ENCODE data around the gene SENP3. TPM values are rescaled to one million over a fixed set of nuclear protein-coding genes. Genes with fewer than 3 reads are reported as not detected.

The SENP3 gene
- total RNA-seq, 2 experiments from 2014 or later = 77.6 to 100 TPM

DNA sequence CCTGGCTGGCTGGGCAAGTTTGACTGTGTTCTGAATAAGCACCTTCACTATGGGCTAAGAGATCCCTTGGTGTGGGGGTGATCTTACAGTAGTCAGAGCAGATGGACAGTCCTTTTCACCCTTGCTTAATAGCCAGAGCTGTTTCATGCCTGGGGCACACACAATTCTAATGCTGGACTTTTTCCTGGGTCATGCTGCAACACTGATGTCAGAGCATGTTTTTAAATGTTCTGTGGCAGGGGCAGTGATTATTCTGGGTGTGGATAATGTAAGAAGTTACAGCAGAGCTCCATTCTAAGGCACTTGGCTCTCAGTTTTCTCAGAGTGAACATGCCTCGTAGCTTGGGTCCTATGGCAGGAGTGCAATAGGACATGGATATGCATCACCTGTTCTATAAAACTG is 13.8 kb downstream of the SENP3 start:
- Histone ChIP-seq H2AFZ (ENCODE audit: low read length) (no peak overlapping the region), H3K79me2 (ENCODE audit: insufficient read depth, low read depth, low read length) (peaks cover 46% of the 10 kb centered on the region), H3K9me3 (ENCODE audit: low read length) (no peaks in the 10 kb centered on the region), H3K4me2 (ENCODE audit: low read length) (peak overlapping the region; percentile 88), H3K27ac (ENCODE audit: low read depth, low read length, poor library complexity, severe bottlenecking) (peak overlapping the region; percentile 94), H3K36me3 (ENCODE audit: insufficient read depth, low read length) (peaks cover 90% of the 10 kb centered on the region), H4K20me1 (ENCODE audit: insufficient read depth, low read length) (peaks cover 33% of the 10 kb centered on the region), H3K9me2 (ENCODE audit: insufficient read depth, low read length) (no peaks in the 10 kb centered on the region), H3K4me3 (ENCODE audit: low read depth, low read length, poor library complexity, severe bottlenecking) (peak overlapping the region; percentile 99), H3K4me1 (ENCODE audit: insufficient read depth, low read length, poor library complexity, severe bottlenecking) (peaks cover 68% of the 10 kb centered on the region)
- no peak for TF ChIP-seq EZH2phosphoT487 (IDR thresholded peaks at IDR 0.05; ENCODE audit: borderline replicate concordance, low read depth, low read length)
- no peak for TF ChIP-seq CTCF (conservative IDR thresholded peaks at IDR 0.05; ENCODE audit: low read length)
- BruUV-seq (replicated peaks) = no TSS peak
- intact Hi-C loops (cut with micrococcal nuclease; ENCODE audit: unreplicated experiment) = no loop called here
- no peak for DNase-seq (ENCODE audit: low spot score)
- ChIA-PET POLR2A (interaction anchor here (0.6 kb wide), 1 partner anchor 218 kb away, joined by 3 read pairs; no protein-coding TSS in a partner anchor), CTCF (ENCODE audit: unreplicated experiment) (no interaction called here)

DNA sequence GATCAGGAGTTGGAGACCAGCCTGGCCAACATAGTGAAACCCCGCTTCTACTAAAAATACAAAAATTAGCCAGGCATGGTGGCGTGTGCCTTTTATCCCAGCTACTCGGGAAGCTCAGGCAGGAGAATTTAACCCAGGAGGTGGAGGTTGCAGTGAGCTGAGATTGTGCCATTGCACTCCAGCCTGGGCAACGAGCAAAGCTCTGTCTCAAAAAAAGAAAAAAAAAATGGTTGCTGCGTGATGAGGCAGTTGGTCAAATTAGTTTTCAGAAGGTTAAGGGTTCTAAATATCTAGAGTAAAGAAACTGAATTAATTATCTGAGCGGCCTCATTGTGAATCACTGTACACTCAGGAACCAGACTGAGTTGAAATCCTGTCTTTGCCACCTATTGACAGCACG is 14.2 kb downstream of the SENP3 start:
- Histone ChIP-seq H3K36me3 (ENCODE audit: insufficient read depth, low read length) (peaks cover 90% of the 10 kb centered on the region), H3K4me3 (ENCODE audit: low read depth, low read length, poor library complexity, severe bottlenecking) (peak overlapping the region; percentile 99), H2AFZ (ENCODE audit: low read length) (no peak overlapping the region), H4K20me1 (ENCODE audit: insufficient read depth, low read length) (peaks cover 33% of the 10 kb centered on the region), H3K4me1 (ENCODE audit: insufficient read depth, low read length, poor library complexity, severe bottlenecking) (peaks cover 64% of the 10 kb centered on the region), H3K4me2 (ENCODE audit: low read length) (peak overlapping the region; percentile 88), H3K9me3 (ENCODE audit: low read length) (no peaks in the 10 kb centered on the region), H3K79me2 (ENCODE audit: insufficient read depth, low read depth, low read length) (peaks cover 46% of the 10 kb centered on the region), H3K27ac (ENCODE audit: low read depth, low read length, poor library complexity, severe bottlenecking) (no peak overlapping the region), H3K9me2 (ENCODE audit: insufficient read depth, low read length) (no peaks in the 10 kb centered on the region)
- DNase-seq (ENCODE audit: low spot score) = no peak
- intact Hi-C loops (cut with micrococcal nuclease; ENCODE audit: unreplicated experiment) = no loop called here
- TF ChIP-seq EZH2phosphoT487 (IDR thresholded peaks at IDR 0.05; ENCODE audit: borderline replicate concordance, low read depth, low read length) (no peak), CTCF (conservative IDR thresholded peaks at IDR 0.05; ENCODE audit: low read length) (no peak)
- CTCF ChIA-PET (ENCODE audit: unreplicated experiment) = no interaction called here
- POLR2A ChIA-PET = interaction anchor here (0.6 kb wide), 1 partner anchor 218 kb away, joined by 3 read pairs; no protein-coding TSS in a partner anchor
- BruUV-seq (replicated peaks) = no TSS peak

GRCh38 chr17:7576432-7576937 is 14.8 kb downstream of the SENP3 start:
- H3K4me1 ChIP-seq (ENCODE audit: insufficient read depth, low read length, poor library complexity, severe bottlenecking) = peaks cover 59% of the 10 kb centered on the region
- intact Hi-C loops (cut with micrococcal nuclease; ENCODE audit: unreplicated experiment) = no loop called here
- H3K36me3 ChIP-seq (ENCODE audit: insufficient read depth, low read length) = peaks cover 90% of the 10 kb centered on the region
- no TSS peak for BruUV-seq (replicated peaks)
- ChIA-PET POLR2A (no interaction called here), CTCF (ENCODE audit: unreplicated experiment) (no interaction called here)
- peaks cover 33% of the 10 kb centered on the region for H4K20me1 ChIP-seq (ENCODE audit: insufficient read depth, low read length)
- no peak overlapping the region for H3K27ac ChIP-seq (ENCODE audit: low read depth, low read length, poor library complexity, severe bottlenecking)
- no peaks in the 10 kb centered on the region for H3K9me3 ChIP-seq (ENCODE audit: low read length)
- H3K79me2 ChIP-seq (ENCODE audit: insufficient read depth, low read depth, low read length) = peaks cover 43% of the 10 kb centered on the region
- H2AFZ ChIP-seq (ENCODE audit: low read length) = no peak overlapping the region
- peak overlapping the region; percentile 88; the same call in 1 of the 2 replicates for H3K4me2 ChIP-seq (ENCODE audit: low read length)
- H3K9me2 ChIP-seq (ENCODE audit: insufficient read depth, low read length) = no peaks in the 10 kb centered on the region
- TF ChIP-seq CTCF (conservative IDR thresholded peaks at IDR 0.05; ENCODE audit: low read length) = no peak
- TF ChIP-seq EZH2phosphoT487 (IDR thresholded peaks at IDR 0.05; ENCODE audit: borderline replicate concordance, low read depth, low read length) = no peak
- no peak overlapping the region for H3K4me3 ChIP-seq (ENCODE audit: low read depth, low read length, poor library complexity, severe bottlenecking)
- no peak for DNase-seq (ENCODE audit: low spot score)
